Astrocyte of the cerebellum (primary cell): ENCODE measurements around the gene SRSF4.

ENCODE experiments used
- DNase-seq: peaks from one replicate; pipeline ENCODE4 v3.0.0-alpha.2; 2011; ENCODE audit warnings: low read depth
- H3K4me3 ChIP-seq: 2 replicates; pipeline ENCODE4 v1.5.1; 2011; ENCODE audit warnings: mild to moderate bottlenecking, low read depth, low read length, moderate library complexity
- in situ Hi-C: cut with HindIII; loops from 2 replicates; pipeline ENCODE4 v1.10.0; 2017; ENCODE audit warnings: low sequenced_read_pairs
- TF ChIP-seq, protein P1 (sequence below): IDR thresholded peaks from 2 replicates; pipeline ENCODE4 v1.5.1; 2012; ENCODE audit warnings: low read length, low read depth, moderate library complexity, mild to moderate bottlenecking; ENCODE audit errors: missing control alignments

The SRSF4 gene

GRCh38 chr1:29211086-29212030 is 29.7 kb upstream of the SRSF4 start:
- DNase-seq, result no peak
- no peak overlapping the region for H3K4me3 ChIP-seq
- TF ChIP-seq, protein P1, sequence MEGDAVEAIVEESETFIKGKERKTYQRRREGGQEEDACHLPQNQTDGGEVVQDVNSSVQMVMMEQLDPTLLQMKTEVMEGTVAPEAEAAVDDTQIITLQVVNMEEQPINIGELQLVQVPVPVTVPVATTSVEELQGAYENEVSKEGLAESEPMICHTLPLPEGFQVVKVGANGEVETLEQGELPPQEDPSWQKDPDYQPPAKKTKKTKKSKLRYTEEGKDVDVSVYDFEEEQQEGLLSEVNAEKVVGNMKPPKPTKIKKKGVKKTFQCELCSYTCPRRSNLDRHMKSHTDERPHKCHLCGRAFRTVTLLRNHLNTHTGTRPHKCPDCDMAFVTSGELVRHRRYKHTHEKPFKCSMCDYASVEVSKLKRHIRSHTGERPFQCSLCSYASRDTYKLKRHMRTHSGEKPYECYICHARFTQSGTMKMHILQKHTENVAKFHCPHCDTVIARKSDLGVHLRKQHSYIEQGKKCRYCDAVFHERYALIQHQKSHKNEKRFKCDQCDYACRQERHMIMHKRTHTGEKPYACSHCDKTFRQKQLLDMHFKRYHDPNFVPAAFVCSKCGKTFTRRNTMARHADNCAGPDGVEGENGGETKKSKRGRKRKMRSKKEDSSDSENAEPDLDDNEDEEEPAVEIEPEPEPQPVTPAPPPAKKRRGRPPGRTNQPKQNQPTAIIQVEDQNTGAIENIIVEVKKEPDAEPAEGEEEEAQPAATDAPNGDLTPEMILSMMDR, result no peak
- in situ Hi-C loops, result no loop called here

GRCh38 chr1:29210278-29211085 is 28.8 kb upstream of the SRSF4 start:
- in situ Hi-C loops, result no loop called here
- no peak for DNase-seq

GRCh38 chr1:29209173-29209572 is 27.5 kb upstream of the SRSF4 start:
- in situ Hi-C loops, result no loop called here
- TF ChIP-seq, protein P1, result no peak
- no peak for DNase-seq
- H3K4me3 ChIP-seq, result no peak overlapping the region

More at GRCh38 chr1:29210278-29211085, 28.8 kb upstream of the SRSF4 start:
- TF ChIP-seq, protein P1, result no peak
- no peak overlapping the region for H3K4me3 ChIP-seq

GRCh38 chr1:29208442-29208841 is 26.7 kb upstream of the SRSF4 start:
- TF ChIP-seq, protein P1, result no peak
- DNase-seq, result no peak
- in situ Hi-C loops, result no loop called here
- H3K4me3 ChIP-seq, result no peak overlapping the region

DNA sequence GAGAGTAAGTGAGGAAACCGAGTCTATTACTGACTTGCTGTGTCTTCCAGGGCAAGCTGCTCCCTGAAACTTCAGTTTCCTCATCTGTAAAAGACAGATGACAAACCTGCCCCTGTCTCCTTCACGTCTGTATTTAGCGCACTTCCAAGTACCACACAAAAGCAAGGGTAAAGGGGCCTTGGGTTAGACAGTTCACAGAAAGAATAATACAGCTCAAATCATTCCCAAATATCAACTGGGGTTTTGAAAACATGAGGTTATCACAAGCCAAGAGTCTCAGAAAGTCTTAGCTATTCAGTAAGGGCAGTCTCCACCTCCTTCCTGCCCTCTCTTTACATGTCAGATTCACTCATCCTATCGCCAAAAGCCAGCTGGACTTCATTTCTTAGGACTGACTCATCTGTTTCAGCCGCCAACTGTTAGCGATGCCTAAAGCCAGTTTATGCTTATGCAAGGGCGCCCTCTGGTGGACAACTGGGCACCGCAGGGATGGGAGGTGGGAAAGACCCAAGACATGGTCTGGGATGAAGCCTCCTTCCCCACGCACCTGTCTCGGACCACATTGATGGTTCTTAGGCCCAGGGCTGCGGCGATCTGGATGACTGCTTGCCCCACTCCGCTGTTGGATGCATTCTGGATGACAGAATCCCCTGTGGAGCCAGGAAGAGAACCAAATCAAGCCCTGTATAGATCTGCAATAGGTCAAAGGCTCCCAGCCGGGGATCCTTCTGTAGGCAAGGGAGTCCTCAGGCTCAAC is 21.1 kb upstream of the SRSF4 start:
- TF ChIP-seq, protein P1, result peak; percentile 96
- H3K4me3 ChIP-seq, result no peak overlapping the region
- in situ Hi-C loops, result no loop called here
- DNase-seq, result peak; percentile 99

GRCh38 chr1:29202053-29202452 is 20.4 kb upstream of the SRSF4 start:
- no peak for DNase-seq
- in situ Hi-C loops, result no loop called here
- TF ChIP-seq, protein P1, result no peak
- no peak overlapping the region for H3K4me3 ChIP-seq
